Measurements from ENCODE around the gene BCR.

GRCh38 chr22:23164091-23164490 is 16.2 kb upstream of the BCR start:
- TF ChIP-seq TCF12 (IDR thresholded peaks at IDR 0.05; ENCODE audit: low read depth, low read length), result no peak
- no peak for TF ChIP-seq CTCF (IDR thresholded peaks at IDR 0.05; ENCODE audit: control extremely low read depth in 1 of 3, insufficient read depth in 1 of 3, low read depth in 1 of 3, low read length in 3 of 3)
- TF ChIP-seq YY1 (IDR thresholded peaks at IDR 0.05; ENCODE audit: low read depth, low read length), result no peak
- no peak for TF ChIP-seq EZH2 (IDR thresholded peaks at IDR 0.05; ENCODE audit: low read depth, low read length, severe bottlenecking)
- TF ChIP-seq SP1 (IDR thresholded peaks at IDR 0.05; ENCODE audit: low read depth, low read length), result no peak
- TF ChIP-seq CREB1 (IDR thresholded peaks at IDR 0.05), result no peak
- TF ChIP-seq E2F6 (IDR thresholded peaks at IDR 0.05), result no peak
- no peak for TF ChIP-seq GABPA (IDR thresholded peaks at IDR 0.05; ENCODE audit: borderline replicate concordance, insufficient read depth, low read length)
- TF ChIP-seq JUND (IDR thresholded peaks at IDR 0.05; ENCODE audit: low read length), result no peak
- no peak for TF ChIP-seq GTF2F1 (IDR thresholded peaks at IDR 0.05; ENCODE audit: borderline replicate concordance, low read depth, low read length)
- TF ChIP-seq POLR2AphosphoS5 (IDR thresholded peaks at IDR 0.05; ENCODE audit: low read depth, low read length), result no peak

Measured in H1 (cell line).